ENCODE data around the gene ZFYVE26. TPM values are rescaled to one million over a fixed set of nuclear protein-coding genes. Genes with fewer than 3 reads are reported as not detected.
A peak's percentile ranks its signal among the peaks of the same experiment; 100 is the strongest.
"Not testable (repeated sequence)": the region's sequence is repeated elsewhere in the genome, so short reads cannot be mapped to it uniquely, and the experiment has no call there.

ZFYVE26 gene
- total RNA-seq, 1 donor from 2014 or later = 22.0 TPM

DNA sequence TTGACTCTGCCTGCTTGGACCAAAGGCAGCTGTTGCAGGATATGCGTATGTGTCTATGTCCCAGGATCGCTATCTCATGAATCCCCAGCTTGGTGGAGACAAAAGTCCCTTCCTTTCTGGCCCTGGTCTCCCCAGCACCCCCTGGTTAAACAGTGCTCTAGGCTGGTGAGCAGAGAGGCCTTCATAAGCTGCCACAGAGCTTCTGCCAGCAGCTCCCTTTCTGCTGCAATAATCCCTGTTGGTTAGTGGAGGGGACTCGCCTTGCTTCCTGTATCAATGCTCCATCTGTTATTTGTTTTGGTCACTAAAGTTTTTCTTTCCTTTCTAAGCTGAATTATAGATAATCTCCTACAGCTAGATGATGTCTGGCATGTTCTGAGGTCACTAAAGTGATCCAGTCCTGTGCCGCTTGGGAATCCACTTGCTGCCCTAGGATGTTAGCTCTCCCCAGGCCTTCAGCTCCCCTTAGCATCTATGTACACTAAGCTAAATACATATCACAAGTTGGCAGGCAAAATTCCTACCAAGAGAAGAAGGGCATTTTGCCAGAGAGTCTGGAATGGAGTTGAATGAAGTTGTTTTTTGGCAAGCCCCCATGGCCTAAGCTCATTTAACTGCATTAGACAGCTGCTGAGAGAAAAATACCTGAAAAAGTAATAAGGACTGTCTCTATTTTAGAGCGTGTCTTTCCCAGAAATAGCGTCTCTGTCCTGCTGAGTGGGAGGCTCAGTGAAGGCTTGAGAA, 66.9 kb downstream of the ZFYVE26 start:
- DNase-seq = no peak

DNA sequence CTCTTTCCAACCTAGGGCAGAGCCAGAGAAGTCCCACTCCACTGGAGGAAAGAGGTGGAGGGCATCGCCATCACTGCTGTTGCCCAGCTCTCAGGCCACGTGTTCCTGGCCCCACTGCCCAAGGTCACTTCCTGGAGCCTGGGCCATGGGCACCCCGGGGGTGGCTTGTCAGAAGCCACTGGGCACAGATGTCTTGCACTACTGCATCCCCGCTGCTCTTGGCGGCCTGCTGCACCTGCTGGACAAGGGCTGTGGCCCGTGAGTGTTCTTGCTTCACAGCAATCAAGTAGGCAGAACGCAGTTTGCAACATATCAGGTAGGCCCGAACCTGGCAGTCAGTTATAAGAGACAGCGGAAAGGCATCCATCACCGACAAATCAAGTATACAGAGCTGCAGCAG, 68.1 kb downstream of the ZFYVE26 start:
- no peak for DNase-seq

DNA sequence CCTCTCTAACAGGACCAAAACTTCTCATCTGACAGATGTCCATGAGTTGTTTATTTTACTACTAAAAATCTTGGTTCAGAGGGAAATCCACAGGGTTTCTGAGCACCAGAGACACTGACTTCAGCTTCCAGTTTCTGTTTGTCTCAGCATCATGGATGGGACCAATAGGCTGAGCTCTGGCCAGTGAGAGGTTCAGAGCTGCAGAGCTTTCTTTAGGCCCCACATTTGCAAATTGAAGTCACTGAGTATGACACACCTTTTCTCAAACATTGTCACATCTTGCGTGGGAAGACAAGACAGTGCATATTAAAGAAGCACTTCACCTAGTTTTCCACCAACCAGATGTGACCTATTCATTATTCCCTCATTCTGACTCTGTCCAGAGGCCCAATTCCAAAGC, 69.5 kb downstream of the ZFYVE26 start:
- no peak for DNase-seq

DNA sequence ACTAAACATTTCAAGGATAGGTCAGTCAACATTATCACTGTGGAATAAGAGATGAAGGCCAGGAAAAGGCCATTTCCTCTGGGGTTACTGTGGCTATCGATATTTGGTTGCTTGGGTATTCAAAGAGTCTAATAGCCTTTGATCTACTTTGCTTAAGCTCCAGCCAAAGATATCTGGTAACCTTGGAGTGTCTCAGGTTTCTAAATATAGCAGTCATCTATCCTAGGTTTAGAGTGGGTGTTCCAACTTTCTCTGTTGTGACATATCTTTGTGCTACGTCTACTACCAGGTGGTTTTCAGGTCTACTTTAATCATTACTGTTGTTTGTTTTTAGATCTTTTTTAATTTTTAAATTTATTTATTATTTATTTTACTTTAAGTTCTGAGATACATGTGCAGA, 72.3 kb downstream of the ZFYVE26 start:
- no peak for DNase-seq

DNA sequence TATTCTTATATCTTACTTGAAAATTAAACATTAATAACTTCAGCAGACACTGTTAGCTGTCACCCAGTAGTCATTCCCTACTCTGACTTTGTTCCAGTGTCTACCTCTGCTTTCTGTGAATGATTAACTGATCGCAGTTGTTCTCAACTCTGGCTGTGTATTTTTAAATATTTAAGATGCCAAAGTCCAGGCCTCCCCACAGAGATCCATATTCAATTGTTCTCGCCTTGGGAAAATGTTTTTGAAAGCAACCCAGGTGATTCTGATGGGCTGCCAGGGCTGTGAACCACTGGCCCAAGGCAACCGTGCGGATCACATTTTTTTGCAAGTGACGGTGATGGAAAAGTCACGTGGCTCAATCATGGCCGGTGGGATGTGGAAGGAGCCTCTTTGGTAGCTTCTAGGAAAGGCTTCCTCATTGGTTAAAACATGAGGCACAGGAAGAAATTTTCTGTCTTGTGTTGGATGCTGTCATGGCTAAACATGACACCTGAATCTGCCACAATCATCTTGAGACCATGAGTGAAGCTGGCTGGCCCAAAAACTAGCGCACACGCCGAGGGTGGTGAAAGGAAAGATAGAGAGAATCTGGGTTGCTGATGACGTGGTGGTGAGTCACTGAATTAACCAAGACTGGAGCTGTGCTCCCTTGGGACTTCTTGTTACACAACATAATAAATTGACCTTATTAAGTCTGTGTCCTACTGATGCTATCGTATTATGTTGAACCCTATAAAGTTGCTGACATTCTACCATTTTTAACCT, 77.5 kb downstream of the ZFYVE26 start:
- no peak for DNase-seq

DNA sequence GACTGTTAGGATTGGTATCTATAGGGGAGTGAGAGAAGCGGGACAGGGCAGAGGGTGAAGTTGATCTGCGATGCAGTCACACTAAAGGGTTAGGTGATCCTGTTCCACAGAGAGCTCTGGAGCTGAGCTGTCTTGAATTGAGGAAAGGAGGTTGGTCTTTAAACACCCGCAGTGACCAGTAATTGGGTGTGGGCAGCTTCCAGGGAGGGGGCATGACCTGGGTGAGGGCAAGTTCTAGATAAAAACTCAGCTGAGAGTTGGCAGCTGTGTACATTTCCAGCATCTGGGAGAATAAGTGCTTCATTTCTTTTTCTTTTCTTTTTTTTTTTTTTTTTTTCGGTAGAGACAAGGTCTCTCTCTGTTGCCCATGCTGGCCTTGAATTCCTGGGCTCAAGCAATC, 79.6 kb downstream of the ZFYVE26 start:
- DNase-seq = no peak

DNA sequence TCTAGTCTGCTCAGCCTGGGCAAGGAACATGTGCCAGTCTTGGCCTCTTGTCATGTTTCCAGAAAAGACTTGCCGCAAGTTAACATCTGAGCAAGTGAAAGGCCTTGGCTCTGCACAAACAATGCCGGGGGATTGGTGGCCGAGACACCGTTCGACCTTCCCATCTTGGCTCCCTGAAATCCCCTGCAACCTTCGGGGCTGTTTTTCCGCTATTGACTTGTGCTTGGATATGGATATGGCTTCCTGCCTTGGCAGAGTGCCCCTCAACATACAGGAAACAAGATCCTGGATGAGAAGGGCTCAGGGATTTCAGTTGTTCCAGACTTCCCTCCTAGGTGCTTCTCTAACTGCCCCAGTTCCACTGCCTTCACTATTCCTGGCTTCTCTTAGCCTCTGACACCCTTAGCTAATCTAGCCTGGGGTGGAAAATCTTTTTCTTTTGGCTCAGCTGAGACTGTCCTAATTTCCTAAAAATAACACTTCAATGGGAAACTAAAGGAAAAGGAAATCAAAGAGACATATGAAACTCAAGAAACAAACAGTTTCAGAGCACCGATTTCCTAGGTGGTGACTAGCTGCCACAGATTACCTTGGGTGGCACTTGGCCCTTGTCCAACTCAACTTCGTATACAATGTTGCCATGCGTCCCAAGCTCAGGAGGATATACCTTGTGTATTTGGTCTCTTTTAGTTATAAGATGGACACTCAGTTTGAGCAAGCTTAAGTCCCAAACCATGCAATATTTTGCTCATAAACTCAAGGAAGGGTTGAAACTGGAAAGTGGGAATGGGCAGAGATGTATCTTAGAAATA, 80.8 kb downstream of the ZFYVE26 start:
- DNase-seq = no peak

DNA sequence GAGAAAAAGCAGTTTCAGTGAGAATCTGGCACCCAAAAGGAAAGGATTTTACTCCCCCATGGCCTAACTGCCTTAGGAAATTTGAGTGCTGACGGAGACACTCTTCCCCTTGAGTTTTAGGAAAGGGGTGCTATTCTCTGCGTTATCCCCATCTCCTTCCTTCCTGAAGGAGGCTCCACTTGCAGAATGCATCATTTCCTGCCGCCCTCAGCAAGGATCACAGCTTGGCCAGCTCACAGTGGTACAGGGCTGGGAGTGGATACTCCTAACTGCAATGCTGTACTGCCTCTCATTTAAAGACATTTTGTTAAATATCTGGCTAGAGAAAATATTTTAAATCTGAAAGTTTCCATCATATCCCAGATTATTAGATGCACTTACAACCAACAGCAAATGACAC, 81.7 kb downstream of the ZFYVE26 start:
- DNase-seq = no peak

DNA sequence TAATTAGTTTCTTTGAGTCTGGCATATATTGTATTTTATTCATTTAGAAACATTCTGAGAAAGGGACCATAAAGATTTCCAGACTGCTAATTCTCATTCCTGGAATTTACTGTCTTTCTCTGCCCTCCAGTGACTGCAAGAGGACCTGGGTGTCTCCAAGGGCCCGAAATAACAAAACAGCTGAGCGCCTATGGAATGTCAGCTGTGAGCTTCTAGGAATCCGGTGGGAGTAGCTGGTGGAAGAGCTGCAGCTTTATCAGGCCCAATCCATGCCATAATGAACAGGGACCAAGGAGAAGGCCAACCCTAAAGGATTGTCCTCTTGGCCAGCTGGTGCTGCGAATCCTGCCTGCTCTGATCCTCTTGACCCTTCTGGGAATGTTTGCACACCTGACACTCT, 82.8 kb downstream of the ZFYVE26 start:
- no peak for DNase-seq

DNA sequence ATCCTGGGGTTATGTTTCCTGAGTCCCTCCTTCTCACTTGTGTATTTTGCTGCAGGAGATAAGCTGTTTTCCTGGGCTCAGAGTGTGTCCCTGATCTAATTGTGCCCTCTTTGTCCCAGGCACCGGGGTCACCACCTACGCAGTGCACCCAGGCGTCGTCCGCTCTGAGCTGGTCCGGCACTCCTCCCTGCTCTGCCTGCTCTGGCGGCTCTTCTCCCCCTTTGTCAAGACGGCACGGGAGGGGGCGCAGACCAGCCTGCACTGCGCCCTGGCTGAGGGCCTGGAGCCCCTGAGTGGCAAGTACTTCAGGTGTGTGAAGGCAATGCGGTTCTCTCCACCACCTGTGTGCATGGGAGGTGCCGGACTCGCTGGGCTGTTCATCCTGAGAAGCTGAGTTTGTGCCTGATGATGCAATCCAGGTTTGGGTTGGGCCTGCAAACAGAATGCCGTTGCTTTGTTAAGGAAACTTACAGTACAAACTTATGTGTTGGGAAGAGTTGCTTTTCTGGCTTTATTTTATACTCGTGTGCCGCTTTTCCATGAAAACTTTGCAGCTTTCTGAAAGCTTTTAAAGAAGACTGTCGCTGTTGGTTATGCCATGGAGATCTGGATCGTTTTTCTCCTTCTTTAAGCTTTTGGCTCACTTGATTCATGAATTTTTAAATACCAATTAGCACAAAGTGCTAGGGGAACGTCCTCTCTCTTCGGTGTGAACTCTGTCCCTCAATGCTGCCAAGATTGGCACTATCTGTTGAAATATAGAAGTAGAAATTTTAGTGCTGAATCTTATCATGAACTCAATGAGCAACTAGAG, 87.1 kb downstream of the ZFYVE26 start:
- no peak for DNase-seq

DNA sequence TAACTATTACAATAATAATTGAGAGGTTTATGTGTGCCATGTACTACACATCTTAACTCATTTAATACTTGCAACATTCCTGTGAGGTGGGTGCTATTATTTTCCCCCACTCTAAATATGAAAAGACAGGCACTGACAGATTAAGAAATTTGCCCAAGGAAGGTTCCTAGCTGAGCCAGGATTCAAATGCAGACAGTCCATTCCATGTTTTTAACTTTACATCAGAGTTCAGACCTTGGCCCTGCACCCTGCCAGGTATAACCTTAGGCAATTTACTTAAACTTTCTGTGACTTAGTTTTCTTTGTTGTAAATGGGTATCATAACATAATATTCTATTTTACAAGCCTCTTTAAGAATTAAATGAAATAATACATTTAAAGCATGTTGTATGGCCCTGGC, 88.1 kb downstream of the ZFYVE26 start:
- DNase-seq = no peak

DNA sequence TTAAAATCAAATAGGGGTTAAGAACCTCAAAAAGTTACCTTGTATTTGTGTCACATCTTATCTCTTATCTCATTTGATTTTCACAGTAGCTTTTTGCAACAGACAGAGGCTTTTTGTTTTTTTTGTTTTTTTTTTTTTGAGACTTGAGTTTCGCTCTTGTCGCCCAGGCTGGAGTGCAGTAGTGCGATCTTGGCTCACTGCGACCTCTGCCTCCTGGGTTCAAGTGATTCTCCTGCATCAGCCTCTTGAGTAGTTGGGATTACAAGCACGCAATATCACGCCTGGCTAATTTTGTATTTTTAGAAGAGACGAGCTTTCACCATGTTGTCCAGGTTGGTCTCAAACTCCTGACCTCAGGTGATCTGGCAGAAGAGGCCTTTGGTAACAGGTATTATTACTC, 89.0 kb downstream of the ZFYVE26 start:
- no peak for DNase-seq

DNA sequence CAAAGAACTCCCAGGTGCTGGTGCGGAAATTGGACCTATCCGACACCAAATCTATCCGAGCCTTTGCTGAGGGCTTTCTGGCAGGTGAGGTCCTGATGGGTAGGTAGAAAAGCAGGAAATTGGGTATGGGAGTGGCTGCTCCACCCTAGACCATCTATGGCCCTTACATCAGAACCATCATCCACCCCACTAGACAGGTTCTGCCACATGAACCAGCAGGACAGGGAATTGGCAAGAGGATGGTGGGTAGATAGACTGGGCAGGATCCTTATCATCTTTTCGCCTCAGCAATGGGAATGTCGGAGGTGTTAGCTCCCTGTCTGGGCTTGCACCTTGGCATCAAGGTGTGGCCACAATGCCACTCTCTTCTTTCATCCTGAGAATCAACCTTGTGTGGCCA, 91.2 kb downstream of the ZFYVE26 start:
- DNase-seq = no peak

DNA sequence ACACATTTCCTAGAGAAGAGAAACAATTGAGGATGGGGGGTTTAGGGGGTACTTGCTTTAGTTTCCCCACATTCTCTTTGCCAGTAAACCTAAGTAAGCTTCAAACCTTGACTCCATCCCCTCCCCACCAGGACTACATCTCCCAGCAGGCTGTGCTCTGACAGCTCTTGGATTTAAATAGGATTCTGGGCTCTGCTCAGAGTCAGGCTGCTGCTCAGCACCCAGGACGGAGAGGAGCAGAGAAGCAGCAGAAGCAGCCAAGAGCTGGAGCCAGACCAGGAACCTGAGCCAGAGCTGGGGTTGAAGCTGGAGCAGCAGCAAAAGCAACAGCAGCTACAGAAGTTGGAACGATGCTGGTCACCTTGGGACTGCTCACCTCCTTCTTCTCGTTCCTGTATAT, 94.1 kb downstream of the ZFYVE26 start:
- peak; percentile 71 for DNase-seq

DNA sequence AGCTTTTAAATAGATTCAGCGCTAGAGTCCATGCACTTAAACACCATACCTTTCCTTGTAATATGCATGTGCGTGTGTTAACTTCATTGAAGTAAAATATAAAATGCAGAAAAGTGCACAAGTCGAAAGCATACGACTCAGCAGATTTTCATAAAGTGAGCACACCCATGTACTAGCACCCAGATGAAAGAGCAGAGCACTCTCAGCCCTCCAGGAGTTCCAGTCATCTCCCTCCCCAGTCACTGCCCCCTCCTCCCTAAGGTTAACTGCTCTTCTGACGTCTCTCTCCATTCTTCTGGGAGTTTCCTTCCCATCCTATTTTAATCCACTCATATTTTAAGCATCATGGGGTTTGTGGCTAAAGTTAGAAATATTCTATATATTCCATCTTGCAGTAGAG, 94.5 kb downstream of the ZFYVE26 start:
- no peak for DNase-seq

DNA sequence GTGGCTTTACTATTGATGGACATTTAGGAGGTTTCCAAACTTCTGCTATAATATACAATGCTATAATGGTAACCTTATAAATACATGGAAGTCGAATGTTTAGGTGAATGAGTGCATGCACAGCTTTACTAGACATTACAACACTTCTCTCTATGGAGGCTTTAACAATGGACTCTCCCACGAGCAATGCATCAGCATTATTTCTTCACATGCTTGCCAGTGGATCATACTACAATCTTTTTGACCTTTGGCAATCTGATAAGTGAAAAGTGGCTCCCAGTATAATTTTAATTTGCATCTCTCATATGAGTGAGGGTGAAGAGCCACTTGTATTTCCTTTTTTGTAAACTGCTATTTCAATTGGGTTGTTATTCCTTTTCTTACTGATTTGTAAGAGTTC, 96.5 kb downstream of the ZFYVE26 start:
- no peak for DNase-seq

DNA sequence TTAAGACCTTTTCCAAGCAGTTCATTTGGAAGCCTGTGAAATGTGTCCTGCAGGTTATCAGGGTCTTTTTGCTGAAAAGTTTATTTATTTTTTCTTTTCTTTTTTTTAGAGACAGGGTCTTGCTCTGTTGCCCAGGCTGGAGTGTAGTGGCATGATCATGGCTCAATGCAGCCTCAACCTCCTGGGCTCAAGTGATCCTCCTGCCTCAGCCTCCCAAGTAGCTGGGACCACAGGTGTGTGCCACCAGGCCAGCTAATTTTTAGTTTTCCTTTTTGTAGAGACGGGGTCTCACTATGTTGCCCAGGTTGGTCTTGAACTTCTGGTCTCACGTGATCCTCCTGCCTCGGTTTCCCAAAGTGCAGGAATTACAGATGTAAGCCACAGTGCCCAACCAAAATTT, 97.0 kb downstream of the ZFYVE26 start:
- not testable (repeated sequence) for DNase-seq

DNA sequence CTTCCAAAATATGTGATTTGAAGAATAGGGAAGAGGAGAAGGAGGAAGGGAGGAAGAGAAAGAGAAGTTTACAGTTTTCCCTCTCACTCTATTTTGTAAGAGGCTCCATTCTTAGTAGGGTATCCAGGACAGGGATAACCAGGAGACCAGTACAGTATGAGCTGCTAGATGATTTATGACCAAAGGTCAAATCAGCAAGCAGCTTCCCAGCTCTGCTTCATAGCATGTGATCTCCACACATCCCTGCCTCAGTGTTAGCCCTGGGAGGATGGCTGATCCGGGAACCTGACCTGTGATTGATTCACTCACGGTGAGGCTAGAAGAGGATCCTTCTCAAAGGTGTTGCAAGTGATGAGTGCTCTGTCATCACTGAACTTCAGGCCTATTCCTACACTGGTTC, 98.1 kb downstream of the ZFYVE26 start:
- DNase-seq = no peak

DNA sequence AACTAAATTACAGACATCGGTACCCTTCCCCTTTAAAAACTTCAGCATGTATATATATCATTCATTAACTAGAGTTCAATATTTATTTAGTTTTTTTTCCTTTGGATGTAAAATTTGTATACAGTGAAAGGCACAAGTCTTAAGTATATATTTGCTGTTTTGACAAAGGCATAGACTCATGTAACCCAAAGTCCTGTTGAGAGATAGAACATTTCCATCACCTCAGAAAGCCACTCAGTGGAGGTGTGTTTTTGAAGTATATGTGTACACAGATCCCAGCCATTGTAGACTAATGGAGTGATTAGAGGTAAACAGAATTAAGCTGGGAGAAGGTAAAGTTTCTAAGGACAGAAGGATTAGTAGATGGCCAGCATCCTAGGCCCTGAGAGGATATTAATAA, 99.3 kb downstream of the ZFYVE26 start:
- DNase-seq = no peak

DNA sequence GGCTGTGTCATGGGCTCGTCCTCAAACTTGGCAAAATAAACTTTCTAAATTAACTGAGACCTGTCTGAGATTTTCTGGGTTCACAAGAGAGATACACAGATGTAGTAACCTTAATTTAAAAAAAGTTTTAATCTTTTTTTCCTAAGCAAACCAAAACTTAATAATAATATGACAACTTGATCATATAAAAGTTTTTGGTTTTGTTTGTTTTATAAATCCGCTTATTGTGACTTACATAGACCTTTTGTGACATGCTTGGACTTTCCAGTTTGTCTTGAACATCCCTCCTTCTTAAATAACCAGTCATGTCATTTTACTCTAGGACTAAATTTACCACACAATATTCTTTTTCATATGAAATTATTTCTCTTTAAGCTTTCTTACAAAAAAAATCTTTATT, 106.2 kb downstream of the ZFYVE26 start:
- no peak for DNase-seq

DNA sequence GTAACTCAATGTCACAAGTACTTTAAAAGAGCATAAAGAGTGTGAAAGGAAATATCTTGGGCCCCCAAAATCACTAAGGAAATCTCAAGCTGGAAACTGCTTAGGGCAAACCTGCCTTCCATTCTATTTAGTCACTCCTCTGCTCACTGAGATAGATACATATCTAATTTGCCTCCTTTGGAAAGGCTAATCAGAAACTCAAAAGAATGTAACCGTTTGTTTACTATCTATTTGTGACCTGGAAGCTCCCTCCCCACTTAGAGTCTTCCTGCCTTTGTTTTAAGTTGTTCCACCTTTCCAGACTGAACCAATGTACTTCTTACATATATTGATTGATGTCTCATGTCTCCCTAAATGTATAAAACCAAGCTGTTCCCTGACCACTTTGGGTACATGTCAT, 106.6 kb downstream of the ZFYVE26 start:
- not testable (repeated sequence) for DNase-seq

DNA sequence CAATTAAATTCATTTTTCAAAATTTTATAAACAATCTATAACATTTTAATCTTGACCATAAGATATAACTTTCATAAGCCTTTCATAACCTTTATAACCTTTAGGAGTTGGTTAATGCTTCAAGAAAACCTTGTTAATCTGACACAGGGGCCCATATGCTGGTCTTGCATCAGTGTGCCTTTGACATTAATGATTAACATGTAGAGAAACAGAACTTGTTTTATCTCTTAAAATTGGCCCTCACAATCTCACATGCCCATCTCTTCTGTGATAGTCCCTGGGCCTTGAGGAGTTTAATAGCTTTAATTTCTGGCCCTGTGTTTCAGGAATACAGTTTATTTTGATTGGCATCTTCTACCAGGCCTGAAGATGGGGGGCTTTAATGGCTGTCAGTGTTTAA, 107.0 kb downstream of the ZFYVE26 start:
- DNase-seq = not testable (repeated sequence)

Data from occipital lobe (tissue), 2 donors.